Activated T-helper 1 cell treated with Interleukin-2 at 50 U/mL for 16 hours (primary cell): ENCODE measurements around the gene SLCO2A1.

Experiments
- DNase-seq: peaks from one replicate; pipeline ENCODE4 v3.0.0-alpha.2; 2020; ENCODE audit warnings: low read depth

SLCO2A1 gene

GRCh38 chr3:134034005-134034785 lies 4.5 kb upstream of the SLCO2A1 start:
- no peak for DNase-seq

GRCh38 chr3:134033315-134033996 lies 3.7 kb upstream of the SLCO2A1 start:
- DNase-seq = no peak

- no peak for DNase-seq
Measured at GRCh38 chr3:134031348-134031915, 1.7 kb upstream of the SLCO2A1 start.

GRCh38 chr3:134030379-134031347 lies 938 bp upstream of the SLCO2A1 start:
- no peak for DNase-seq

- no peak for DNase-seq
Measured at GRCh38 chr3:134029256-134029733, 430 bp downstream of the SLCO2A1 start.

- no peak for DNase-seq
Measured at GRCh38 chr3:134028486-134029255, 1.1 kb downstream of the SLCO2A1 start.

- no peak for DNase-seq
Measured at GRCh38 chr3:134027631-134028030, 2.1 kb downstream of the SLCO2A1 start.

GRCh38 chr3:134020135-134020680 lies 9.5 kb downstream of the SLCO2A1 start:
- DNase-seq = no peak

GRCh38 chr3:134018850-134019249 lies 10.9 kb downstream of the SLCO2A1 start:
- no peak for DNase-seq

GRCh38 chr3:134018406-134018805 lies 11.3 kb downstream of the SLCO2A1 start:
- no peak for DNase-seq

GRCh38 chr3:134017490-134017889 lies 12.2 kb downstream of the SLCO2A1 start:
- no peak for DNase-seq

- no peak for DNase-seq
Measured at GRCh38 chr3:134014270-134014669, 15.5 kb downstream of the SLCO2A1 start.

- DNase-seq = no peak
Measured at GRCh38 chr3:134013280-134013679, 16.4 kb downstream of the SLCO2A1 start.

- DNase-seq = no peak
Measured at GRCh38 chr3:134009345-134010000, 20.3 kb downstream of the SLCO2A1 start.

GRCh38 chr3:134008630-134009156 lies 21.0 kb downstream of the SLCO2A1 start:
- no peak for DNase-seq

- DNase-seq = no peak
Measured at GRCh38 chr3:134007819-134008218, 21.9 kb downstream of the SLCO2A1 start.

GRCh38 chr3:134004841-134005240 lies 24.9 kb downstream of the SLCO2A1 start:
- DNase-seq = no peak

- DNase-seq = no peak
Measured at GRCh38 chr3:134003066-134003465, 26.7 kb downstream of the SLCO2A1 start.

- DNase-seq = no peak
Measured at GRCh38 chr3:134002306-134002705, 27.4 kb downstream of the SLCO2A1 start.

- no peak for DNase-seq
Measured at GRCh38 chr3:134001251-134001650, 28.5 kb downstream of the SLCO2A1 start.
